ENCODE data around the gene LGR6. TPM values are rescaled to one million over a fixed set of nuclear protein-coding genes. Genes with fewer than 3 reads are reported as not detected.

LGR6 gene
- total and polyA plus RNA-seq, 2 donors (not counting 1 experiment from before 2014, with no cell fraction given), result 0.28 TPM; not detected in 1

DNA sequence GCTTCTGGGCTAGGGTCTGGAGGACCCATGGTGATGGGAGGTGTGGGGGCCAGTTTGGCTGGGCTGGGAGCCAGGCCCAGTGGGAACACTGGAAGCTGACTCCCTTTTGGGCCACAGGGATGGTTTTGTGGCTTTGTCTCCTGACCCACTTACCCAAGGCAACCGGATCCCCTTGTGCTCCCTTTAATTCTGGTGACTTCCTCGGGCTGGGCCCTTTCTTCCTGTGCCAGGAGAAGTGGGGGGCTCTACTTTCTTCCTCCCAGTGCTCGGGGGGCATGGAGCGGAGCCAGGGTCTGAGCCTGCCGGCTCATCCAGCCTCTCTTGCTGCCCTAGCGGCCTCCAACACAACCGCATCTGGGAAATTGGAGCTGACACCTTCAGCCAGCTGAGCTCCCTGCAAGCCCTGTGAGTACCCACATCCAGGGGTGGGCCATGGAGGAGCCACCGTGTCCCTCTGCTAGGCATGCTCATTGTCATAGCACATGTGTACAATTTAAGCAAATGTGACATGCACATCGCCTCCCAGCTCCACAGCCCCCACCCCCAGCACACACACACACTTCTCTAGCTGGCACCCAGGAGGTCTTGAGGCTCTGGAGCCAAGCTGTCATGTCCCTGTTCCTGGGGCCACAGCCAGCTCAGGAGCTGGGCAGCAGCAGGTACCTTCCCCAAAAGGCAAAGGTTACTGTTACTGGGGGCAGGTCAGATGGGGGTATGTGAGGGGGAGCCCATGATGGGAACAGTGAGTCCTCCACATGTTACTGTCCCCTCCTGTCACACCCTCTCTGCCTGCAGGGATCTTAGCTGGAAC lies 113.1 kb downstream of the LGR6 start:
- intact Hi-C loops (cut with micrococcal nuclease), result no loop called here
- H3K4me1 ChIP-seq (ENCODE audit: control insufficient read depth in 2 of 2, insufficient read depth in 2 of 2, low read length in 2 of 2), result no peaks in the 10 kb centered on the region
- Mint-ChIP-seq H3K27me3 (peaks cover 11% of the 10 kb centered on the region), H3K4me1 (no peaks in the 10 kb centered on the region), H3K9me3 (ENCODE audit: insufficient read depth) (no peaks in the 10 kb centered on the region), H3K27ac (no peak overlapping the region), H3K4me3 (no peak overlapping the region)
- H3K9me3 ChIP-seq (ENCODE audit: control extremely low read depth in 1 of 3, control insufficient read depth in 2 of 3, insufficient read depth in 1 of 3, low read length in 2 of 3), result no peaks in the 10 kb centered on the region
- CTCF ChIA-PET, result interaction anchor here (1.0 to 2.1 kb wide), 2 partner anchors 10 to 32 kb away, joined by 3 to 7 read pairs; no protein-coding TSS in a partner anchor
- ATAC-seq (ENCODE audit: low read depth), result no peak
- no peak overlapping the region for H3K27ac ChIP-seq (ENCODE audit: low read length in 2 of 2)
- no peak for TF ChIP-seq EZH2 (IDR thresholded peaks at IDR 0.05; ENCODE audit: borderline replicate concordance, insufficient read depth, low read depth, low read length, poor library complexity, severe bottlenecking)
- H3K4me2 ChIP-seq (replicated peaks; ENCODE audit: low read depth, low read length, poor library complexity, severe bottlenecking), result no peak overlapping the region
- WGBS (ENCODE audit: insufficient coverage), result 81% methylated on average over 8 of the region's 9 CpGs
- no peak for DNase-seq
- no peak overlapping the region for H3K9ac ChIP-seq (ENCODE audit: low read length)
- H2AFZ ChIP-seq (ENCODE audit: insufficient read depth, low read depth, low read length, poor library complexity, severe bottlenecking), result no peak overlapping the region
- POLR2A ChIA-PET, result no interaction called here
- no peaks in the 10 kb centered on the region for H3K79me2 ChIP-seq (ENCODE audit: control insufficient read depth, insufficient read depth, low read length)
- H3K27me3 ChIP-seq (replicated peaks in 1 of 4; ENCODE audit: control extremely low read depth in 1 of 4, control insufficient read depth in 3 of 4, insufficient read depth in 4 of 4, low read length in 3 of 4), result peaks cover 0 to 1% (median 0%) of the 10 kb centered on the region in 4 experiments
- H4K20me1 ChIP-seq (ENCODE audit: control insufficient read depth, insufficient read depth, low read length, poor library complexity, severe bottlenecking), result no peaks in the 10 kb centered on the region
- H3K36me3 ChIP-seq (replicated peaks in 1 of 2; ENCODE audit: control extremely low read depth in 1 of 2, control insufficient read depth in 1 of 2, extremely low read depth in 1 of 2, insufficient read depth in 2 of 2, low read length in 1 of 2), result no peaks in the 10 kb centered on the region
- H3K4me3 ChIP-seq (ENCODE audit: control extremely low read depth in 1 of 5, extremely low read depth in 1 of 5, insufficient read depth in 1 of 5, low read depth in 2 of 5, low read length in 4 of 5), result no peak overlapping the region

DNA sequence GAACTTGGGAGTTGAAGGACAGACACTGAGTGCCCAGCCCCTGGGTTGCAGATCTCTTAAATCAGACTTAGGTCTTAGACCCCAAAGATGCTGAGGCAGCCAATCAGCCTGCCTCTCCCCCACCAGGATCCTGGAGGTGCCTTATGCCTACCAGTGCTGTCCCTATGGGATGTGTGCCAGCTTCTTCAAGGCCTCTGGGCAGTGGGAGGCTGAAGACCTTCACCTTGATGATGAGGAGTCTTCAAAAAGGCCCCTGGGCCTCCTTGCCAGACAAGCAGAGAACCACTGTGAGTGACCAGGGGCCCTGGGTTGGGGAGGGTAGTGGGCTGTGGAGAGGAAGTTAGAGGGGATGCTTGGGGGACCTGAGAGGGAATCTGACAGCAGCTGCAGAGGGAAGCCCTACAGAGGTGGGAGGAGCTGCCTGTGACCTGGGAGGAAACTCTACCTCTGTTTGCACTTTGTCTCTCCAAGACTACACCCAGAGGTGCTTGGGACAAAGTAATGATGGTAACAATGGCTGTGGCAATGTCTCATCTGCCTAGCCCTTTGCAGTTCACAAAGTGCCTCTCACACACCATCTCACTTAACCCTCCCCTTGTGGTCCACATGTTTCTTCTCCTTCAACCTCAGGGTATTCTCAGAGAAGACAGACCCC lies 116.6 kb downstream of the LGR6 start:
- ChIA-PET POLR2A (no interaction called here), CTCF (interaction anchor here (2.0 kb wide), 1 partner anchor 117 kb away, joined by 8 read pairs; the partner anchor contains the start of gene LGR6)
- no peak for TF ChIP-seq EZH2 (IDR thresholded peaks at IDR 0.05; ENCODE audit: borderline replicate concordance, insufficient read depth, low read depth, low read length, poor library complexity, severe bottlenecking)
- TF ChIP-seq CTCF (IDR thresholded peaks at IDR 0.05), result no peak
- H3K27me3 ChIP-seq (replicated peaks in 1 of 4; ENCODE audit: control extremely low read depth in 1 of 4, control insufficient read depth in 3 of 4, insufficient read depth in 4 of 4, low read length in 3 of 4), result peaks cover 0 to 9% (median 4%) of the 10 kb centered on the region in 4 experiments
- ATAC-seq (ENCODE audit: low read depth), result no peak
- H3K9ac ChIP-seq (ENCODE audit: low read length), result no peak overlapping the region
- H3K36me3 ChIP-seq (replicated peaks in 1 of 2; ENCODE audit: control extremely low read depth in 1 of 2, control insufficient read depth in 1 of 2, extremely low read depth in 1 of 2, insufficient read depth in 2 of 2, low read length in 1 of 2), result no peaks in the 10 kb centered on the region
- Mint-ChIP-seq H3K9me3 (ENCODE audit: insufficient read depth) (no peaks in the 10 kb centered on the region), H3K4me3 (no peak overlapping the region), H3K27me3 (peaks cover 14% of the 10 kb centered on the region), H3K27ac (no peak overlapping the region), H3K4me1 (no peaks in the 10 kb centered on the region)
- no peaks in the 10 kb centered on the region for H3K9me3 ChIP-seq (ENCODE audit: control extremely low read depth in 1 of 3, control insufficient read depth in 2 of 3, insufficient read depth in 1 of 3, low read length in 2 of 3)
- H4K20me1 ChIP-seq (ENCODE audit: control insufficient read depth, insufficient read depth, low read length, poor library complexity, severe bottlenecking), result no peaks in the 10 kb centered on the region
- H2AFZ ChIP-seq (ENCODE audit: insufficient read depth, low read depth, low read length, poor library complexity, severe bottlenecking), result no peak overlapping the region
- H3K79me2 ChIP-seq (ENCODE audit: control insufficient read depth, insufficient read depth, low read length), result no peaks in the 10 kb centered on the region
- H3K4me1 ChIP-seq (ENCODE audit: control insufficient read depth in 2 of 2, insufficient read depth in 2 of 2, low read length in 2 of 2), result no peaks in the 10 kb centered on the region
- no peak for DNase-seq
- no peak overlapping the region for H3K4me2 ChIP-seq (replicated peaks; ENCODE audit: low read depth, low read length, poor library complexity, severe bottlenecking)
- no peak overlapping the region for H3K27ac ChIP-seq (ENCODE audit: low read length in 2 of 2)
- intact Hi-C loops (cut with micrococcal nuclease), result no loop called here
- no peak overlapping the region for H3K4me3 ChIP-seq (ENCODE audit: control extremely low read depth in 1 of 5, extremely low read depth in 1 of 5, insufficient read depth in 1 of 5, low read depth in 2 of 5, low read length in 4 of 5)
